MV-4-11 (cell line): ENCODE measurements around the gene HOXA11.

ENCODE experiments used
- DNase-seq: peaks from one replicate; lab custom pipeline; 2025; lab: John Stamatoyannopoulos, UW

The HOXA11 gene

DNA sequence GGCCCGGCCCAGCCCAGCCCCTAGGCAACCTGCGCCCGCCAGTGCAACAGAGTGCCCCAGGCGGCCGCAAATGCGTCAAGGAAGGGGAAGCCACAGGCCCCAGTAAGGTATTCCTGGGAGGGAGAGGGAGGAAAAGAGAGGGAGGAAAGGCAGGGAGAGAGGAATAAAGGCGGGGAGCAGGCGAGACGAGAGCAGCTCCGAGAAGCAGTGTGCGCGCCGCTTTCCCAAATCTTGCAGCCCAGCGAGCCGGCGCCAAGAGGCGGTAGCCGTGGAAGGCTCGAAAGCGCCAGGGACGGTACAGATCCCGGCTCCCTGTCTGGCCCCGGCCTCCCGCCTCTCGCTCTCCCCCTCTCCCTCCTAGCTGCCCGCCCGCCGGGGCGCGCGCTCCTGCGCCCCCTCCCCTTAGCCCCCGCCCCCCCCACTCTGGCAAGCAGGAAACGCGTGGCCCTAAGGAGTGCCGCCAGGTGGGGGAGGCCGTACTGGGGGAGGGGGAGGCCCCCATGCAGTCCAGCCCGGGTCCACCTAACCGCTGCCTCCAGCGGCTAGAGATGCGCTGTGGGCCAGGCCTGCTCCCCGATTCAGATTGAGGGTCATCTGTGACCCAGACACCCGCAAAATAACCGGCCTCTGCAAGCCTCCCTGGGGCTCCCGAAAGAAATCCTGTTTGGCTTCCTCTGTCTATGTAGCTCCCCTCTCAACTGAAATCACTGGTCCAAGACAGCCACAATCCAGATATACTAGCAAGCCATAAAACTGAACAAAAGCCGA, 15.2 kb downstream of the HOXA11 start:
- no peak for DNase-seq

DNA sequence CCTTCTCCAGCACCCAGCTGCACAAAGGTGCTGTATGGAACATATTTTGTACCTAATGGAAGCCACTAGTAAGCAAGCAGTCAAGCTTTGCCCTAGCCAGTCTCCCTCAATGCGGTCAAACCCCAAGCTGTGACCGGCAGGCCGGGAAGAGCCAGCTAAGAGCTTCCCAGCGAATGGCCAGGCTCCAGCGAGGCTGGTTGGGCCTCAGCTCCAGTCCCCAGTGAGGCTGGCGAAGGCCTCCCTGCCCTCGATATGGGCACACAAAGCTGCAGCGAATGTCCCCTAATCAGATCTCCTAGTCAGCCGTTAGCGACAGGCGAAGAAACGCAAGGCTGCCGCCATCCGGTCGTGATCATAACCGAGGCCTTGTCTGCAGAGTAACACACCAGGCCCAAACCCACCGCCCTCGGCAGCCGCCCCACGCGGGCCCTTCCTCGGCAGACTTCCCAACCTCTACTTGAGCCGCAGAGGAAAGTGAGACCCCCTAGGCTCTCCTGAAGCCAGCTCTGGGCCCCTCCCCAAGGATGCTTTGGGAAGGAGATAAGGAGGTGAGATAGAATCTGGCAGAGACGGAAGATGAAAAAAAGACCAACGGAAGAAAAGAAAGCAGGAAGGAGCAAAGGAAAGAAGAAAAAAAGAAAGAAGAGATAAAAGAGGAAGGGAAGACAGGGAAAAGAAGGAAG, 16.6 kb downstream of the HOXA11 start:
- DNase-seq = peak; percentile 49

DNA sequence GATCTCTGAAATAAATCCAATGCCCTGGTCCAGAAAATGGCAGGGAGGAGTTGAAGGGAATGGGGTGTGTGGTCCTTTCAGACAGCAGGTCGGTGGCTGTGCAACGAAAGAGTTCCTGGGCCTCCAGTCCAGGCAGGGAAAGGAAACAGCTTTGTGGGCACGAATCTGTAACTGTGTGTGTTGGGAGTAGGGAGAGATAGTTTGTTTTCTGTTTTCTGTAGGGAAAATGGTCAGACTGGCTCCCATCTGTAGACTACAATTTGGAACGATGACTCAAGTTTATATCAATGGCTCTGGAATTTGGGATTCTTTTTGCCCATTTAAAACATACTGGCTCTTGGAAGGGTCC, 17.1 kb downstream of the HOXA11 start:
- DNase-seq = no peak

DNA sequence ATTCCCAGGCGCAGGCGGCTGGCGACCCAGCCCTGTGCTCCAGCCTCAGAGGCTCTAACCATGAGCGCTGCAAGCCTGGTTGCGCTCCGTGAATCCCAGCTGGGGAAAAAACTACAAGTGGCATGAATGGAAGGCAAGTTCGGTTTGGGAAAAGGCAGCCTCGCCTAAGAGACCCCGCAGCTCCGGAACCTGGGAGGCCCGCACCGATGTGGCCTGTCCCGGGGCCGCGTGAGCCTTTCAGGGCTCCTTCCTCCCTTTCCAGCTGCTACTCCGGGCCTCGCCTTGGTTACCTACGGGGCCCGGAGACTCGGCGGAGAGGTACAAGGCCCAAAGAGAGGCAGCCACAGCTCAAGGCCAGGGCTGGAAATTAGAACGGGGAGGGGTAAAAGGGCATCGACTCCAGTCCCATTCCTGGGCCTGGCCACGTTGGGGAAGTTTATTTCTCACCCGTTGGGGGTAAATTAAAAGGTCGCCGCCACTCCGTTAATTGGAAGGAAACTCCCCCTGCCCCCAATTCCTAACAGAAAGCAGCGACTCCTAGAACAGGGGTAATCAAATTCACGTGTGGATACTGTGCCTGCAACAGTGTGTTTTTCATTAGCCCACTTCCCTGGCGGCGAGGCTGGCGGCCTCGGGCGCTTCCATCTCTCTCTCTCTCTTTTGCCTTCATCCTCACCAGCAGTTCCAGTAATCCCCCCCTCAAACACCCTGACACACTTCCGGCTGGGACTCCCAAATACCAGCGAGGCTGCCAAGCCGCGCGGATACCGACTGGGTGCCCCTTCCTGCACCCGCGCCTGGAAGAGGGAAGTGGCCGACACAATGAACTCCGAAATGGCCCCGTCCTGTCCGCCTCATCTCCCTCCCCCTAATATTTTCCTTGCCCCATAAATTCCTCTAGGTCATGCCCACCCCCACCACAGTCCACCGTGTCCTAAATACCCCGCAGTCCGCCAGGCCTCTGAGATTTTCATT, 18.2 kb downstream of the HOXA11 start:
- DNase-seq = peak; percentile 66

DNA sequence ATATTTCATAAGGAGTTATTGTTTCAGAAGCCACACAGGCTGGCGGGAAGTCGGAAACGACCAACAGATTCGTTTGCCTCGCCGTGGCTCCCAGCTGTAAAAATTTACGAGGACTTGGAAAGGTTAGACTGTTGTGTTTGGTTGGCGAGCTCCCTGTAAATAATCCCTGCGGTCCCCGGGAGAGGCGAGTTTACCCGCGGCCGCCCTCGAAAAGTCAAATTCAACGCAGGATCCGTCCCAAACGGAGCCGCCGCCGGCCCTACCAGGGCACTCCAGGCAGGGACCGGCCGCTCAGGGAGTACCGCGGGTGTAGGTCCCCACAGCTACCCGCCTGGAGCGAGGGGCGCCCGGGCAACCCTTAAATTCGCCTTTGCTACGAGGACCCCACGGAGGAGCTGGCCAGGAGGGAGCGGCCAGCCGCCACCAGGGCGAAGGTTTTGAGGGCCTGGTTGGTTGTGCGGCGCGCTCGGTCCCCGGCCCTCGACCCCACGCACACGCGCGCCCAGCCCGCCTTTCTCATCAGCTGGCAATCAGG, 19.0 kb downstream of the HOXA11 start:
- DNase-seq = no peak

DNA sequence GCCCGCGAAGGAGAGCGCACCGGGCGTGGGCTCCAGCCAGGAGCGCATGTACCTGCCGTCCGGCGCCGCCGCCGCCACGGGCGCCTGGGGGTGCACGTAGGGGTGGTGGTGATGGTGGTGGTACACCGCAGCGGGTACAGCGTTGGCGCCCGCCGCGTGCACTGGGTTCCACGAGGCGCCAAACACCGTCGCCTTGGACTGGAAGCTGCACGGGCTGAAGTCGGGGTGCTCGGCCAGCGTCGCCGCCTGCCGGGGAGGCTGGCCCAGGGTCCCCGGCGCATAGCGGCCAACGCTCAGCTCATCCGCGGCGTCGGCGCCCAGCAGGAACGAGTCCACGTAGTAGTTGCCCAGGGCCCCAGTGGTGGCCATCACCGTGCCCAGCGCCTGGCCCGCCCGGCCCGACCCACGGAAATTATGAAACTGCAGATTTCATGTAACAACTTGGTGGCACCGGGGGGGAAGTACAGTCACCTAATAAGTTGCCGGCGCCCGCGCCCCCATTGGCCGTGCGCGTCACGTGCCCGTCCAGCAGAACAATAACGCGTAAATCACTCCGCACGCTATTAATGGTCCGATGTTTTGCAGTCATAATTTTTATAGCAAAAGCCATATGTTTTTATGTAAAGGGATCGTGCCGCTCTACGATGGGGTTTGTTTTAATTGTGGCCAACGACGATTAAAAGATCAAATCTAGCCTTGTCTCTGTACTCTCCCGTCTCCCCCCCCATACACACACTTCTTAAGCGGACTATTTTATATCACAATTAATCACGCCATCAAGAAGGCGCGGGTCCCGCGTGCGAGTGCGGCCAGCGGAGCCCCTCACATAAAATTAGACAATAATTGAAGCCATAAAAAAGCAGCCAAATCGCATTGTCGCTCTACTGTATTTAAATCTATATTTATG, 19.7 kb downstream of the HOXA11 start, which contains the start of gene HOXA9:
HOXA9 (minus strand) TSS at position 449 of the 907 bp plus-strand sequence; CDS start at position 369, 80 bp downstream.
- DNase-seq = peak; percentile 84

DNA sequence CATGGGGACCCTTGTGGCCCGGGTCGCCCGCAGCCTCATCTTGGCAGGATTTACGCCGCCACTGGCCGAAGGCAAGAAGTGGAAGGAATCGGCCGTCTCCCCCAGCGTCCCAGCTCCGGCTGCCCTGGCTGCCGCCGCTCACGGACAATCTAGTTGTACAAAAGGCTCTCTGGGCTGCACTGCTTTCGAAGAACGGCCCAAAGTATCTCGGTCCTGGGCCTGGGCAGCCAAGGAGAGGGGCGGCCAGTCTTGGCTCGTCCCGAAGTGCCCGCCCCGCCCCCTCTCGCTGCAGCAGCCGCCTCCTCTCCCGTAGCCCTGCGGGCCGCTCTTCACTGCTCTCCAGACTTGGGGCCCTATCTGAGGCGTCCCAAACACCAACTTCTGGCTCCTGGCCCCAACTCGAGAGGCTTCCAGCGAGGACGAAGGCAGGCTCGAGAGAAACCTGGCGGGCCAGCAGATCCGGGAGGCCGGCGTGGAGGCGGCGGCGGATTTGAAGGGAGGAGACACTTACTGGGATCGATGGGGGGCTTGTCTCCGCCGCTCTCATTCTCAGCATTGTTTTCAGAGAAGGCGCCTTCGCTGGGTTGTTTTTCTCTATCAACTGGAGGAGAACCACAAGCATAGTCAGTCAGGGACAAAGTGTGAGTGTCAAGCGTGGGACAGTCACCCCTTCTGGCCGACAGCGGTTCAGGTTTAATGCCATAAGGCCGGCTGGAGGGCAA, 20.5 kb downstream of the HOXA11 start:
- no peak for DNase-seq

DNA sequence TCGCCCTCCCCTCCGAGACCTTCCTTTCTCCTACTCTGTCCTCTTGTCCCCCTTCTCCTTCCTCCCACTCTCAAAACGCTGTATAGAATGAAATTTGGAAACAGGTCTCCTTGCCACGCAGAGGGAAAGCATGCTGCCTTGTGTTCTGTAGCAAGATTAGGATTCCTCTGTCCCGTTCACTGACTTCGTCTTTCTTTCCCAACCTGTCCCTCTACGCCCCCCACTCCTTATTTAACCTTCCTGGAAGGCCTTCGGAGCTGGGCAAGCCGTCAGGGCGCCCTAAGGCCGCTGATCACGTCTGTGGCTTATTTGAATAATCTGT, 21.0 kb downstream of the HOXA11 start:
- no peak for DNase-seq

DNA sequence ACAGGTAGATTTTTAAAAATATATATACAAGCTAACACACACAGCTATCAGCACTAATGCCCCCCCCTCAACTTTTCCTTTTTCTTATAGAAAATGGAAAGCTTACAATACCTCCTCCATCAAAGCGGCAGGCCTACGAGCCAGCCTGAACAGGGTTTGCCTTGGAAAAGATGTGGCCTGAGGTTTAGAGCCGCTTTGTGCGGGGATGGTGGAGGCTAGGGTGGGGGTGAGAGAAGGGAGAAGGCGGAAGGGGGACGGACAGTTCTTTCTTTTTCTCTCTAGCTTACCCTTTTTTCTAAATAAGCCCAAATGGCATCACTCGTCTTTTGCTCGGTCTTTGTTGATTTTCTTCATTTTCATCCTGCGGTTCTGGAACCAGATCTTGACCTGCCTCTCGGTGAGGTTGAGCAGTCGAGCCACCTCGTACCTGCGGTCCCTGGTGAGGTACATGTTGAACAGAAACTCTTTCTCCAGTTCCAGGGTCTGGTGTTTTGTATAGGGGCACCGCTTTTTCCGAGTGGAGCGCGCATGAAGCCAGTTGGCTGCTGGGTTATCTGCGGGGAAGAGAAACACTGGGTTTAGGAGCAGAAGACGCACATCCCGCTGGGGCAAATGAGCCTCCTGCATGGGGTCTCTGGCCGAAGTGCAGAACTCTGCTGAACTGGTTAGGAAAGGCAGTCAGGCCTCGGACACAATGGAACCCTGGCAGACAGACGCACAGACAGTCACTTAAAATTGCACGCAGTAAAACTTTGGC, 21.6 kb downstream of the HOXA11 start:
- no peak for DNase-seq

DNA sequence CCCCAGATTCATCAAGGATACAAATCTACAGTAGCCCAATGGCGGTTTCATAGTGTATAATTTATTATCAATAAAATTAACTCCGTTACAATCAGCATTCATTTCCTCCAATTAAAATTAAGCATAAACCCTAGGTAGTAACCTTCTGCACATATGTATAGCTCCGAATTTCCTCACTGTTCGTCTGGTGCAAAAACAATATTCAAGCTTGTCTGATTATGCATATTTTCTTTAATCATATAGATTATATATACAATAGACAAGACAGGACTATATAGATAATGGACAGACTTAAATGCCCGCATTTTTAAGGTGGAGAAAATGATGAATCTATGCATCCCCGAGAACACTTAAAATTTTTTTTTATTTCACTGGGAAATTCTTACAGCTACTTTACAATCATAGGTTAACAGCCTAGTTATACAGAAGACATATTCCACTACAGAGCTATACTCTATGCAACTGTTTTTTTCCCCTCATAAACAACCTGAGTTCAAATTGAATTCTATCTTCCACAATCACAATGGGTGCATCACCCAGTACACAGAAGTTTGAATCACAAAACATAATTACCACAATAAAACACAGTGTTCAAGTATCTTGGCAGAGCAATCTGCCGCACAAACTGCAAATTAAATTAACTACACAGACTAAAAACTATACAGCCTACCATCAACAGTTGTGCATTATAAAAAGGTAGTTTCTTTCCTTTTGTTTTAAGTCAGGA, 22.3 kb downstream of the HOXA11 start:
- DNase-seq = no peak

DNA sequence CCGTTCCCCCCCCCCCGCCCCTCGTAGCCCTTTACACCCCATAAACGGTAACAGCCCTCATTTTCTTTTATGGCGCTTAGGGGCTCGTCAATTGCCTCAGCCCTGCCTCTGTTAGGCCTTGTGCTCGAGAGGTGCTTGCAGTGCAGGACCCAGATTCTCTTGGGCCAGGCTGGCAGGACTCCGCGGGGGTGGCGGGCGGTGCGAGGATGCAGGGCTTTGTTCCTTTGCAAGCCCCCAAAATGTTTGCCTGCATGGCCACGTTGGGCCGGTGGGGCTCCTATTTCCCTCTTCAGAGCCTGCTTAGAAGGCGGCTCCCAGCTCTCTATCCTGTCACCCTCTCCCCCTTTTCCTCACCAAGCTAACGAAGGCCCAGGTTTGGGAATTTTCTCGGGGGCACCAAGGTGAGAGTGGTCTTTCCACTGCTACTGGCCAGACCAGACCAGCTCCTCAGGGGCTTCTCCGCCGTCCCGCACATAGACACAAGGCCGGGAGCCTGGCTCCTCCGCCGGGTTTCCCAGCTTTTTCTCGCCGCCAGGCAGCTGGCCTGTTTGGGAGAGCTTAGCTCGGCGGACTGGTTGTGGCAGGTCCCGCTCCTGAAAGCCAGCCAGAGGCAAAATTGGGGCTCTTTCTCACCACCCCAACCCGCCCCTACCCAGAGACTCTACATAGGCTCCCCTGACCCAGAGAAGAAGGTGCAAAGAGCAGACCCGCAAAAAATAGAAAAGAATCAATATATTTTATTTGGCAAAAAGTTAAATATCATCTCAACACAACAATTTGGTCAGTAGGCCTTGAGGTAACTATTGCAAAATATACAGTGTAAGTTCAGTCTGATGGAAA, 23.1 kb downstream of the HOXA11 start:
- no peak for DNase-seq

DNA sequence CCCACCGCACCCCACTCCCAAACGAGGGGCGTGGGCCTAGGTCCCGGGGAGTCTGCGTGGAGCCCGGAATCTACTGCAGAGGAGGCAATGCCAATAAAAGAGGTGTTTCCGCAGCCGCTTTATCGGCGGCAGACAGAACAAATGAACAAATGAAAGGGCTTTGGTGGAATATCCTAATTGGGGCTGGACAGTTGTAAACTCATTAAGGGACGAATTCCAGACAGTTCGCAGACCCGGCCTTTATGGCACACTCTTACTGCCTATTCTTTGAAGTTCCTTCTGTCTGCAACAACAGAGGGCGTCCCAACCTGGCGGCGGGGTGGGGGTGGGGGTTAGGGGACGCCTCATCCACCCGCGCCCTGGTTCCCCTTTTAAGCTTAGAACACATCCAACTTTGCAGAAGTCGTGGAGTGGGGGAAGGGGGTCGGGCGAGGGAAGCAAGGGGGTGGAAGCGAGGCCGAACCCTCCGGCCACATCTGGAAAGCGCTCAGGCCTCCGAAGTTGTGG, 23.8 kb downstream of the HOXA11 start:
- DNase-seq = peak; percentile 79

DNA sequence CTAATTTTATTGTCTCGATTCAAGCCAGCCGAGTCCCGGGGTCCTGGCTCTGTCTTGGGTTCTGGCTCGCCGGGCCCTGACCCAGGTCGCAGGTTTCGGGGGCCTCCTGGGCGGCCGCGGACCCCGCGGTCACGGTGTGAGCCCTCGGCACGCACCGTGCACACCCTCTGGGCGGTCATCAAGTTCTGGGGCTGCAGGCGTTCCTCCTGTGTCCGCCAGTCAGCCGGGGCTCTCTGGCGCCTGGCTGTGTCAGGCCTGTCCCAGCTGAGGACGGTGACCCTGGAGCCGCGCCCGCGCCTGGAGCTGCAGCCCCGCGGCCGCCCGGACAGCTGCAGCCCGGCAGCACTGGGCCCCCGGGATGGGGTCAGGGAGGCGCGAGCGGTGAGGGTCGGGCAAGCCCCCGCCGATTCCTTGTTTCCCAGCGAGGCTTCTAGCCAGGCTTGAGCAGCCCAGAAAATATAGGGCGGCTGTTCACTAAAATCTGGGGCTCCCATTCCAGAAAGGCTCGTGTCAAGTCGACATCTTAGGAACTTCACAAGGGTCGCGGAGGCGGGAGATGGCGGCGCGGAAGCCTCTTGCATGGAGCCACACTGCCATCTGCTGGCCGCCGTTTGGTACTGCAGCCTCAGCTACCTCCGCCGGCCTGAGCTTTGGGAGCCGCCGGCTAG, 24.4 kb downstream of the HOXA11 start:
- peak; percentile 70 for DNase-seq

DNA sequence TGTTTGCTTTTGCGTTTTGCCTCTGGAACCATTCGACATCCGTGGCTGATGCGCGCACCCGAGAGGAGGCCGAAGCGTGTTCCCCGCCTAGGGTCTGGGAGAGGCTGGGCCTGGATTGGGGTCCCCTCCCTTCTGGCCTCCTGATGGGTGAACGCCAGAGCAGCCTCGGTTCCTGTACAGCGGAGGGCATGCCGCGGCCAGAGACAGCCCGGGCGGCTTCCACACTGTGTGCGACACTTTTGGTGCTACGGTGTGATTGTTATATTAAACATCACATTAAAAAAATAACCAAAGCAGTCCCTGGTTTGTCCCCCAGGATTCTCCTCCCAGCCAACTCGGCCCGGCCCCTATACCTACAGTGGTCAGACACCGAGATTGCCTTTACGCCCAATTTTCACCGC, 24.9 kb downstream of the HOXA11 start:
- DNase-seq = no peak

DNA sequence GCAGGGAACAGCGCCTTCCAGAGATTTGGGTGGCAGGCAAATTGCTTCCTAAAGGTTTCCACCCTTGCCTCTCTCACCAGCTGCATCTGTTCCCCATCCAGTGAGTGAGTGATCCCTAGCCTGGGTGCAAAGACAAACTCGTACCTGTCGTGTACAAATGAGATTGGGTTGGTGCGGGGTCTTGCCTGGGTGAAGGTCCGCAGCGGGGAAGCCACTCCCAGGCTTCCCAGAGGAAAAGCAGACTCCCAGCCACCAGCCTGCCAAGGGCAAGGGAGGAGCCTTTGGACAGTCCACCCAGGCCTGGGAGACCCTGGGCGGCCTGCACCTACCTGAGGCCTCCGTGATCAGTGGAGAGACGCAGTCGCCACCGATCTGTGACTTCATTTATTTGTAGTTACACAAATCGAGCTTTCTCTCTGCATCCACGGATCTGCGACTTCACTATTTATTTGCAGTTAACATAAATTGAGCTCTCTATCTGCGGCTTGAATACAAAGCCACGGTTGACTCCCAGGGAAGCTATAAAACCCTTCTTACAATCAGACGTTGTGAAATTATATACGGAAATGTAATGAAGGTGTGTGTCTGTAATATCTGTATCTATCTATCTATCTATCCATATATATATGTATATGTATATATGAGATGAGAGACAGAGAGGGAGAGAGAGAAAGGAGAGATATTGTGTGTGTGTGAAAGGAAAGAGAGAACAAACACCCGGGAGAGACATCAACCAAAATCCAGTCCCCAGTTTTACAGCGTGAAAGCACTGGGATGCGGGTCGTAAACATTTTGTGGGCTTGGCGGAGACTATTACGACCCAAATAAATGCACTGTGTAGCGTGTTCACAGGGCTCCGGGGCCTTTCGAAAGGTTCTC, 25.5 kb downstream of the HOXA11 start:
- no peak for DNase-seq
